Subcutaneous abdominal adipose tissue (tissue), 5 donors: ENCODE results near the gene RBMS3.

Experiments used
- H3K27ac ChIP-seq: one replicate; pipeline ENCODE4 v1.7.0; 2013; ENCODE audit warnings: low read depth, mild to moderate bottlenecking, inconsistent platforms, low read length, moderate library complexity
- H3K27me3 ChIP-seq, 5 donors: one replicate each; pipeline ENCODE4 v1.7.0; 2013; ENCODE audit warnings: low read length in 5 of 5, inconsistent platforms in 1 of 5; ENCODE audit not compliant: control insufficient read depth in 5 of 5, insufficient read depth in 4 of 5
- H3K36me3 ChIP-seq, 5 donors: one replicate each; pipeline ENCODE4 v1.7.0; 2013; ENCODE audit warnings: low read length in 5 of 5; ENCODE audit not compliant: control insufficient read depth in 5 of 5, insufficient read depth in 5 of 5
- H3K4me1 ChIP-seq, 5 donors: one replicate each; pipeline ENCODE4 v1.7.0; 2013; ENCODE audit warnings: low read length in 5 of 5, mild to moderate bottlenecking in 3 of 5, moderate library complexity in 1 of 5; ENCODE audit not compliant: control insufficient read depth in 5 of 5, insufficient read depth in 5 of 5
- H3K4me3 ChIP-seq, 5 donors: one replicate each; pipeline ENCODE4 v1.7.0; 2013; ENCODE audit warnings: low read length in 5 of 5, low read depth in 1 of 5
- H3K9ac ChIP-seq, 5 donors: one replicate each; pipeline ENCODE4 v1.7.0; 2013; ENCODE audit warnings: low read length in 5 of 5, mild to moderate bottlenecking in 4 of 5, moderate library complexity in 3 of 5
- H3K9me3 ChIP-seq, 5 donors: one replicate each; pipeline ENCODE4 v1.7.0; 2013; ENCODE audit warnings: low read length in 5 of 5; ENCODE audit not compliant: control insufficient read depth in 5 of 5
- donor health status: healthy.
- donor health status: healthy.
- donor health status: healthy.
- donor health status: healthy.
- donor health status: healthy.

Gene RBMS3

DNA sequence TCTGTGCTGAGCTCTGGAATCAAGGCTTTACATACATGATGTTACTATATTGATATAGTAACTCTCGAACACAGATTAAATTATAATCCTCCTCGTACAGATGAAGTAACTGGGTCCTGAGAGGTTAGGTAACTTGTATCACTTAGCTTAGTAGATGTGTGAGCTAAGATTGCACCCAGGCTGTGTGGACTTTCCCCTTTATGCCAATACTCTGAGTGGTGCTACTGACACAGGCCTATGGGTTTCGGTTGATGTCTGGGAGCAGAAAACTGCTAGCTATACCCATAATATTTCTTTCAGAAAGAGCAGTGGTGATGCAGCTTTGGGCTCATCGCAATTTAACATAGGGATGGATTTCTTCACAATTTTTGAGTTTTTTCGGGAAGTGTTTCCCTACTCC, 259.7 kb downstream of the RBMS3 start:
- Histone ChIP-seq H3K27me3 (no peaks in the 10 kb centered on the region), H3K27ac (no peak overlapping the region), H3K4me3 (no peak overlapping the region), H3K9ac (no peak overlapping the region), H3K9me3 (no peaks in the 10 kb centered on the region), H3K36me3 (no peaks in the 10 kb centered on the region), H3K4me1 (peaks cover 0 to 17% (median 12%) of the 10 kb centered on the region in 5 donors)

DNA sequence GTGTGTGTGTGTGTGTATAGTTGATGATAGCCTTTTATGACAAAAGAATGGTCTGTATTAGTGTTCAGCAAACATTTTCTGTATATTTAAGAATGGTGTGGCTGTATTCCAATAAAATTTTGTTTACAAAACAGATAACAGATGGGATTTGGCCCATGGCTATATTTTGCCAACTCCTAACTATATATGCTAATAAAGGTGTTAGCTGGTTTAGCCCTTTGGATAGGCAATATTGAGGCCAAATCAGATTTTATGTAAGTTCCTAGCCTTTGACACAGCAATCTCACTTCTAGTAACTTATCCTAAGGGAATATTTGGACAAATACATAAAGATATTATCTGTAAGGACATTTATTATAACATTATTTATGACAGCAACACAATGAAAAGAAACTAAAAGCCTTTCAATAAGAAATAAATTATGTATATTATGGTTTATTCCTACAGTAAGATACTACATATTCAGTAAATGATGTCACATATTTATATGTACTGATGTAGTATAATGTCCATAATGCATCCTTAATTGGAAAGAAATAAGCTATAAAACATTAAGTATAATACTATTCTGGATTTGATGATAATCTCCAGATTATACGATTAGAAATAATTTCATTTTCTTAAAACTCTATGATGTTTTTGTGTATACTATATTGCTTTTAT, 264.0 kb downstream of the RBMS3 start:
- Histone ChIP-seq H3K36me3 (peaks cover 0 to 3% (median 0%) of the 10 kb centered on the region in 5 donors), H3K27ac (no peak overlapping the region), H3K9ac (no peak overlapping the region), H3K9me3 (no peaks in the 10 kb centered on the region), H3K4me3 (no peak overlapping the region), H3K4me1 (no peaks in the 10 kb centered on the region), H3K27me3 (no peaks in the 10 kb centered on the region)

DNA sequence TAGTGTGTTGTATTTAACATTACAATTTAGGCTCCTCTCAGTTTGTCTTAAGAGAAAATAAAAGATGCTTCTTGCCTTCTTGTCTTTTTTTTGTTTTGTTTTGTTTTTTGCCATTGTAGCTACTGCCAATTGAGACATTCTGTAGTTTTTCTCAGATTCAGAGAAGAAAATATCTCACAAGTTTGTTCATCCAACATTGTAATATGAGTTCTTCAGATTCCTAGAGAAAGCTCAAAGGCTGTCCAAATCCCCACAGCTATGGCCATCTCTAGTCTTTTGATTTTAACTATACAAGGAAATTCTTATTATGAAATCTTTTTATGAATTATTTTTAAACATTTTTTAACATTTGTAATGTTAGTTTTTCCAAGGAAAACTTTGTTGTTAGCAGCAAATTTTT, 264.7 kb downstream of the RBMS3 start:
- Histone ChIP-seq H3K4me1 (no peaks in the 10 kb centered on the region), H3K9me3 (no peaks in the 10 kb centered on the region), H3K9ac (no peak overlapping the region), H3K27ac (peak overlapping the region; percentile 13), H3K4me3 (no peak overlapping the region), H3K36me3 (peaks cover 0 to 3% (median 0%) of the 10 kb centered on the region in 5 donors), H3K27me3 (no peaks in the 10 kb centered on the region)

DNA sequence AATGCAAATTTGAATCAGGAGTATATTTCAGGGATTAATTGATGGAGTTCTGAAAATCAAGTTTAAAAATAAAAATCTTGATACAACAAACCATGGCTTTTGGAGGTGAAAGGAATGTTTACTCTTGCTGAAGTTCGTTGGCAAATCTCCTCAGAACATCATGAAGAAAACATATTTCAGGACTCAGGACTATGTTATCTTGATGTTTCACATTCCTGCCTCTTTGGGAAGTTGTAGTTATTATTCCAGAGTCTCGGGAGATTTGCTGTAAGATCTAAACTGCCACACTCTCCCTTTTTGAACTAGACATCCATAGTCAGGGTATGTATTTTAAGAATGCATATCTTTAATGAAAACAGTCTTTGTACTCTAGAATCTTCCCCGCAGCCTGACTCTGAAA, 271.2 kb downstream of the RBMS3 start:
- Histone ChIP-seq H3K4me3 (no peak overlapping the region), H3K27ac (no peak overlapping the region), H3K4me1 (peaks cover 0 to 13% (median 0%) of the 10 kb centered on the region in 5 donors)

DNA sequence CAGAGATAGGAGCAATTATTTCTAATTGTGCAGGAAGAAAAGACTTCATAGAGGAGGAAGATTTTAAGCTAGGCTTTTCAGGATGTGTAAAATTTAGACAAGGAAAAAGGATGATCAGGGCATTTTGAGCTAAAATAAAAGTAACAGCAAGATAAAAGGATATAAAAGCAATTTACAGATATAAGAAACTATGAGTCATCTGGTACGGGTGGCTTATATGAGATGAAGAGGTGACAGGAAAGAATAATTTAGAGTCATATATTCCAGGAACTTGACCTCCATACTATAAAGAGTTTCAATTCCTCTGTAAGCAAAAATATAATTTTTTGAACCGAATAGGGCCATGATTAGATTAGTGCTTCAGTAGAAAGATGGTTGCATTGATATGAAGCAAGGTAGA, 273.7 kb downstream of the RBMS3 start:
- Histone ChIP-seq H3K27ac (no peak overlapping the region), H3K9me3 (no peaks in the 10 kb centered on the region), H3K4me3 (no peak overlapping the region), H3K27me3 (no peaks in the 10 kb centered on the region), H3K4me1 (peaks cover 0 to 15% (median 0%) of the 10 kb centered on the region in 5 donors), H3K36me3 (peaks cover 0 to 6% (median 0%) of the 10 kb centered on the region in 5 donors), H3K9ac (no peak overlapping the region)

More for the DNA sequence above, 271.2 kb downstream of the RBMS3 start:
- no peaks in the 10 kb centered on the region for H3K27me3 ChIP-seq
- no peaks in the 10 kb centered on the region for H3K9me3 ChIP-seq
- H3K9ac ChIP-seq: no peak overlapping the region
- peaks cover 0 to 8% (median 0%) of the 10 kb centered on the region in 5 donors for H3K36me3 ChIP-seq

DNA sequence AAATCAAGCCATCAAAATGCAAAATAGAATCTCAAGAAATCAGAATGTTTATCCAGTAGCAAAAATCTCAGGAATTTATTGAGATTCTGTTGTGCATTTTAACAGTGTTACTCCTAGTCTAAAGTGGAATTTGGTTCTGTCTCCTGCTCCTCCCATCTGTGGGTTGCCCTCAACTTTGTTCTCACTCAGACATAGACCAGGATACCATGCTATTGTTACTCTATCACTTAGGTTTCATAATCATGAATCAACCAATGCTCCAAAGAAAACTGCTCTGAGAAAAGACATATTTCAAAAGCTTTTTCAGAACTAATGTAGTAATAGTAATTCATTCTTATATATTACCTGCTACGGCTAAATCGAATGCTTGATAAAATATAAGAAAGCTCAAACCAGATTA, 274.7 kb downstream of the RBMS3 start:
- Histone ChIP-seq H3K27ac (no peak overlapping the region), H3K27me3 (no peaks in the 10 kb centered on the region), H3K36me3 (peaks cover 0 to 6% (median 0%) of the 10 kb centered on the region in 5 donors), H3K9me3 (no peaks in the 10 kb centered on the region), H3K4me1 (peaks cover 0 to 18% (median 4%) of the 10 kb centered on the region in 5 donors), H3K4me3 (no peak overlapping the region), H3K9ac (no peak overlapping the region)

DNA sequence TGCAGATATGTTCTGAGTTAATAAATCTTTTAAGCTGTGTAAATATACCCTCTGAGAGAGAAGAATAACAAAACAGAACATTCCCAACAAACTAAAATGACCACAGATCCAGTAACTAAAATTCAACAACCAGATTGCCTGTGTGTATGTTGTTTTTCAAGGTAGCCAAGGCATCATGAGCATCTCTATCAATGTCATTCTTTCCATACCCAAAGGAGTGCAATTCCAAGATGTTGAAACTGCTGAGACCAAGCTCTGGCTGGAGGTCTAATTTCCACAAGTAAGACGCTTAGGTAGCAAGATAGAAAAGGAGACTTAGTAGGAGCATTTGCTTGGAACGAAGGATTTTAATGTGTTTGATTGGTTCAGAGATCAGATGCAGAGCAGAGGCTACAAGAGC, 276.3 kb downstream of the RBMS3 start:
- H3K27me3 ChIP-seq: no peaks in the 10 kb centered on the region
- peaks cover 0 to 13% (median 4%) of the 10 kb centered on the region in 5 donors for H3K4me1 ChIP-seq
- no peak overlapping the region for H3K4me3 ChIP-seq
- no peak overlapping the region for H3K27ac ChIP-seq
- no peaks in the 10 kb centered on the region for H3K36me3 ChIP-seq
- H3K9ac ChIP-seq: no peak overlapping the region
- no peaks in the 10 kb centered on the region for H3K9me3 ChIP-seq

DNA sequence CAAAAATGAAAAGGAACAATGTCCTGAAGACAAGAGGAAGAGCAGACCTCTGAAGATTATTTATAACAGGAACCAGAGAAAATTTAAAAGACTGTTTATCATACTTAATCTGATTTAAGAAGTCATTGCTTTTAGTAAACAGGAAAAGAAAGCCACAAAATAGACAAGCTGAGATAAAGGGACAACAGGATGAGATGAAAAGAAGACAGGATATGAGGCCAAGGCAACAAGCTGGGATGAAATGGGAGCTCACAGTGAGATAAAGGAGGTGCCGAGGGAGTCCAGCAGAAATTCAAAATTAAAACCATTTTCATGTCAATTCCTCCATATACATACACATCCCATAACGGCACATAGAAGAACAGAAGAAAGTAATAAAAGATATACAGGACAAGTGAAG, 277.0 kb downstream of the RBMS3 start:
- H3K36me3 ChIP-seq: no peaks in the 10 kb centered on the region
- no peak overlapping the region for H3K9ac ChIP-seq
- H3K4me3 ChIP-seq: no peak overlapping the region
- peaks cover 0 to 10% (median 0%) of the 10 kb centered on the region in 5 donors for H3K4me1 ChIP-seq
- H3K9me3 ChIP-seq: no peaks in the 10 kb centered on the region
- no peaks in the 10 kb centered on the region for H3K27me3 ChIP-seq
- no peak overlapping the region for H3K27ac ChIP-seq

DNA sequence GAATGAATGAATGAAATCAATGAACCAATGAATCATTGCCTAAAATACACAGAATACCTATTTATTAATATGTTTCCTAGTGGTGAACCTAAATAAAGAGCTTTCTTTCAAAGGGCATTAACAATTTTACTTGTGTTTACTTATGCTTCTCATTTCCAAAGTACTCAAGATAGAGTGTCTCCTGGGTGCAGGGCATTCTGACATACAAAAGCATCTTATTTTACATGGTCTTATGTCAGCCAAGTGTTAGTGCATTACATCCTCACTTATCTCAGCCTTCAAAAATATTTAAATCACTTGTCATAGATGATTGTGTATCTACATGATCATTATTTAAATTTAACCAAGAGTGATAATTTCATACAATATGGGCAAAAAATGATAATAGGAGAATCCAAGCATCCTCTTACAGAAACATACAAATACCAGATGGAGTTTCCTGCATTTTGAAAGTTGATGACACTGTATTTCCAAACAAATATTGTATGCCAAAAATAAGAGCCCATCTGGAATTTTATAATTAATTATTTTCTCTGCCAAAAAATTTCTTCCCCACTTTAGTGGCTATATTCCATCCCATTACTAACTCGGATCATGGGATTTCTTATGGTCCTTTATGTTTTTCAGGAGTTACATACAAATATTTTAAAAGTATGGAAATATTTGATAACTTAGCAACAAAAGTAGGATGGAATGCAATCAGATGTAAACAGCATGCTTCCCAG, 279.0 kb downstream of the RBMS3 start:
- H3K36me3 ChIP-seq: no peaks in the 10 kb centered on the region
- no peaks in the 10 kb centered on the region for H3K27me3 ChIP-seq
- peaks cover 0 to 10% (median 0%) of the 10 kb centered on the region in 5 donors for H3K4me1 ChIP-seq
- no peak overlapping the region for H3K9ac ChIP-seq
- H3K4me3 ChIP-seq: no peak overlapping the region
- H3K27ac ChIP-seq: no peak overlapping the region
- H3K9me3 ChIP-seq: no peaks in the 10 kb centered on the region

DNA sequence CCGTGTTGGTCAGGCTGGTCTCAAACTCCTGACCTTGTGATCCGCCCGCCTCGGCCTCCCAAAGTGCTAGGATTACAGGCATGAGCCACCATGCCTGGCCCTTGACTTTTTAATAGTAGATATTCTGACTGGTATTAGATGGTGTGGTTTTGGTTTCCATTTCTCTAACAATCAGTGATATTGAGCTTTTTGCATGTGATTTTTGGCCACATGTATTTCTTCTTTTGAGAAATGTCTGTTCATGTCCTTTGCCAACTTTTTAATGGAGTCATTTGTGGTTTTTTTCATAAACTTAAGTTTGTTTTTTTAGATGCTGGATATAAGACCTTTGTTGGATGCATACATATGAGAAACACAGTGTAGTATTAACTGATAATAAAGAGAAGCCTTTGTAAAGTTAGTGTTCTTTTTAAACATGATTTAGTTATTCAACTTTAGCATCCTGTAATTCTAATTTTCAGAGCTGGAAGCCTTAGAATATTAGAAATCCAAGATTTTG, 280.8 kb downstream of the RBMS3 start:
- Histone ChIP-seq H3K9ac (no peak overlapping the region), H3K4me1 (peaks cover 0 to 7% (median 0%) of the 10 kb centered on the region in 5 donors), H3K9me3 (no peaks in the 10 kb centered on the region), H3K27me3 (no peaks in the 10 kb centered on the region), H3K27ac (no peak overlapping the region), H3K36me3 (no peaks in the 10 kb centered on the region), H3K4me3 (no peak overlapping the region)
